Liver (tissue), 9 donors: Measurements from ENCODE around the gene LPAR3. TPM values are rescaled to one million over a fixed set of nuclear protein-coding genes. Genes with fewer than 3 reads are reported as not detected.

Experiments used
- DNase-seq: peaks from one replicate; pipeline ENCODE4 v3.0.0-alpha.2; 2017; ENCODE audit warnings: low spot score
- H3K27ac ChIP-seq, 2 donors: one replicate each; pipeline ENCODE4 v1.7.0; 2013; ENCODE audit warnings: inconsistent platforms in 2 of 2, low read length in 2 of 2, control low read depth in 1 of 2, low read depth in 1 of 2, mild to moderate bottlenecking in 1 of 2
- H3K27me3 ChIP-seq, 4 donors: one replicate each; pipeline versions ENCODE4 v1.6.1 to v1.7.0; 2013; ENCODE audit warnings: low read length in 3 of 4, inconsistent platforms in 1 of 4, mild to moderate bottlenecking in 1 of 4, moderate library complexity in 1 of 4; ENCODE audit not compliant: control insufficient read depth in 4 of 4, insufficient read depth in 4 of 4
- H3K36me3 ChIP-seq, 4 donors: one replicate each; pipeline versions ENCODE4 v1.6.1 to v1.7.0; 2013; ENCODE audit warnings: low read length in 3 of 4, mild to moderate bottlenecking in 3 of 4, low read depth in 1 of 4, moderate library complexity in 1 of 4; ENCODE audit not compliant: control insufficient read depth in 4 of 4, insufficient read depth in 3 of 4
- H3K4me1 ChIP-seq, 4 donors: one replicate each; pipeline versions ENCODE4 v1.6.1 to v1.7.0; 2013; ENCODE audit warnings: low read length in 3 of 4, mild to moderate bottlenecking in 3 of 4, moderate library complexity in 1 of 4; ENCODE audit not compliant: control insufficient read depth in 4 of 4, insufficient read depth in 4 of 4
- H3K4me3 ChIP-seq, 3 donors: one replicate each; pipeline versions ENCODE4 v1.6.1 to v1.7.0; 2013; ENCODE audit warnings: low read length in 3 of 3, control low read depth in 1 of 3, low read depth in 1 of 3, mild to moderate bottlenecking in 1 of 3
- H3K9ac ChIP-seq, 2 donors: one replicate each; pipeline ENCODE4 v1.7.0; 2013; ENCODE audit warnings: low read length in 2 of 2, mild to moderate bottlenecking in 2 of 2, moderate library complexity in 2 of 2, control low read depth in 1 of 2, low read depth in 1 of 2
- H3K9me3 ChIP-seq, 4 donors: one replicate each; pipeline versions ENCODE4 v1.6.1 to v1.7.0; 2013; ENCODE audit warnings: low read length in 3 of 4; ENCODE audit not compliant: control insufficient read depth in 4 of 4
- EGR1 ChIP-seq, 2 donors: IDR thresholded peaks; 2 replicates each; pipeline ENCODE4 v1.6.1; 2016 to 2018; ENCODE audit warnings: antibody characterized with exemption in 2 of 2, low read depth in 2 of 2
- FOXA1 ChIP-seq: IDR thresholded peaks from 2 replicates; pipeline ENCODE4 v1.6.1; 2016; ENCODE audit warnings: antibody characterized with exemption
- FOXA2 ChIP-seq: IDR thresholded peaks from 2 replicates; pipeline ENCODE4 v1.6.1; 2016; ENCODE audit warnings: antibody characterized with exemption
- GABPA ChIP-seq, 2 donors: IDR thresholded peaks in 1 of 2; conservative IDR thresholded peaks in 1 of 2; 2 replicates each; pipeline ENCODE4 v1.6.1; 2016; ENCODE audit warnings: antibody characterized with exemption in 2 of 2, mild to moderate bottlenecking in 1 of 2, moderate library complexity in 1 of 2
- HNF4A ChIP-seq, 2 donors: conservative IDR thresholded peaks; 2 replicates each; pipeline ENCODE4 v1.6.1; 2016; ENCODE audit warnings: antibody characterized with exemption in 2 of 2, mild to moderate bottlenecking in 2 of 2
- HNF4G ChIP-seq: IDR thresholded peaks from 2 replicates; pipeline ENCODE4 v1.6.1; 2016; ENCODE audit warnings: antibody characterized with exemption
- JUND ChIP-seq, 2 donors: IDR thresholded peaks; 2 replicates each; pipeline ENCODE4 v1.6.1; 2016; ENCODE audit warnings: antibody characterized with exemption in 2 of 2
- NR2F2 ChIP-seq: IDR thresholded peaks from 2 replicates; pipeline ENCODE4 v1.6.1; 2016; ENCODE audit warnings: antibody characterized with exemption
- RAD21 ChIP-seq, 2 donors: IDR thresholded peaks; 2 replicates each; pipeline ENCODE4 v1.6.1; 2016; ENCODE audit warnings: antibody characterized with exemption in 2 of 2, mild to moderate bottlenecking in 2 of 2
- RXRA ChIP-seq, 2 donors: IDR thresholded peaks; 2 replicates each; pipeline ENCODE4 v1.6.1; 2017 to 2018; ENCODE audit warnings: antibody characterized with exemption in 2 of 2, mild to moderate bottlenecking in 1 of 2
- SP1 ChIP-seq: IDR thresholded peaks from 2 replicates; pipeline ENCODE4 v1.6.1; 2018; ENCODE audit warnings: antibody characterized with exemption, mild to moderate bottlenecking
- TAF1 ChIP-seq: conservative IDR thresholded peaks from 2 replicates; pipeline ENCODE4 v1.6.1; 2016; ENCODE audit warnings: antibody characterized with exemption, mild to moderate bottlenecking
- YY1 ChIP-seq: IDR thresholded peaks from 2 replicates; pipeline ENCODE4 v1.6.1; 2016; ENCODE audit warnings: antibody characterized with exemption, mild to moderate bottlenecking
- WGBS: extraction: QIAGEN DNeasy Blood & Tissue Kit; methylation state at CpG from one replicate; pipeline ENCODE4 v1.1.7; 2013; 5-methylcytosine and 5-hydroxymethylcytosine counted together
- polyA plus RNA-seq, 2 donors: library from polyadenylated mRNA; stranded (reverse) in 1 of 2; unstranded in 1 of 2; fragments of 200-250 nt in 1 of 2; fragments of >200 nt in 1 of 2; fragmentation: Nextera tagmentation in 1 of 2; extraction: Ambion mirVana in 1 of 2; gene quantifications; one replicate each; pipeline versions ENCODE4 v1.2.1 to v1.2.3, GENCODE V29; 2013 to 2015
- total RNA-seq, 2 donors: library from RNA; depleted of rRNA; stranded (reverse); fragments of >200 nt; gene quantifications; one replicate each; pipeline ENCODE4 v1.2.3, GENCODE V29; 2014
- TF ChIP-seq, protein P1 (sequence below): IDR thresholded peaks from 2 replicates; pipeline ENCODE4 v1.6.1; 2016; ENCODE audit warnings: antibody characterized with exemption, mild to moderate bottlenecking
- TF ChIP-seq, protein P2 (sequence below): IDR thresholded peaks from 2 replicates; pipeline ENCODE4 v1.6.1; 2016; ENCODE audit warnings: antibody characterized with exemption
- TF ChIP-seq, protein P3 (sequence below): IDR thresholded peaks from 2 replicates; pipeline ENCODE4 v1.6.1; 2016; ENCODE audit warnings: antibody characterized with exemption
- TF ChIP-seq, protein P4 (sequence below): IDR thresholded peaks from 2 replicates; pipeline ENCODE4 v1.6.1; 2016; ENCODE audit warnings: antibody characterized with exemption
- TF ChIP-seq, protein P5 (sequence below): fragments of 150-350 bp; IDR thresholded peaks from 2 replicates; pipeline ENCODE4 v1.5.1; 2017; ENCODE audit warnings: improper control_type of control experiment, low read depth, low read length; ENCODE audit not compliant: missing input control
- donor health status: healthy.
- donor health status: healthy.
- donor health status: healthy.
- donor health status: healthy.
- donor health status: healthy.

The LPAR3 gene
- total and polyA plus RNA-seq, 4 donors = 0.56 TPM; not detected in 3

DNA sequence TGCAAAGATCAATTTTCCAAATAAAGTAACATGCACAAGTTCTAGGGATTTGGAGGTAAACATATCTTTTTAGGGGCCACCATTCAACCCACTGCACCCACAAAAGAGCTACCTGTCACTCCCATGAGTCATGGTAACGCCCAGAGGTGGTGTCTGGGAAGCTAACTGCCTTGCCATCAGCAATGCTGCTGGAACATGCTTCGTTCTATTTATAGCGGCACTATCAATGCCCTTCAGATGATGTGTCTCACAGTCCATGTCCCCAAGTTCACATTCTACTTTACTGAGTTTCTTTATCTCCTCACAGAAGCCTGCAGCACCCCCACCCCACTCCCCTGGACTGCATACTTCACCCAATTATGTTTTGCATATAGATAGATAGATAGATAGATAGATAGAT, 95.4 kb downstream of the LPAR3 start:
- Histone ChIP-seq H3K4me3 (no peak overlapping the region), H3K27ac (no peak overlapping the region), H3K36me3 (no peaks in the 10 kb centered on the region), H3K4me1 (no peaks in the 10 kb centered on the region), H3K27me3 (no peaks in the 10 kb centered on the region), H3K9me3 (peaks cover 0 to 4% (median 2%) of the 10 kb centered on the region in 4 donors), H3K9ac (no peak overlapping the region)
- TF ChIP-seq EGR1 (IDR thresholded peaks at IDR 0.05; ENCODE audit: low read depth in 2 of 2) = no peak
- no peak for TF ChIP-seq RXRA (IDR thresholded peaks at IDR 0.05)
- TF ChIP-seq, protein P1, sequence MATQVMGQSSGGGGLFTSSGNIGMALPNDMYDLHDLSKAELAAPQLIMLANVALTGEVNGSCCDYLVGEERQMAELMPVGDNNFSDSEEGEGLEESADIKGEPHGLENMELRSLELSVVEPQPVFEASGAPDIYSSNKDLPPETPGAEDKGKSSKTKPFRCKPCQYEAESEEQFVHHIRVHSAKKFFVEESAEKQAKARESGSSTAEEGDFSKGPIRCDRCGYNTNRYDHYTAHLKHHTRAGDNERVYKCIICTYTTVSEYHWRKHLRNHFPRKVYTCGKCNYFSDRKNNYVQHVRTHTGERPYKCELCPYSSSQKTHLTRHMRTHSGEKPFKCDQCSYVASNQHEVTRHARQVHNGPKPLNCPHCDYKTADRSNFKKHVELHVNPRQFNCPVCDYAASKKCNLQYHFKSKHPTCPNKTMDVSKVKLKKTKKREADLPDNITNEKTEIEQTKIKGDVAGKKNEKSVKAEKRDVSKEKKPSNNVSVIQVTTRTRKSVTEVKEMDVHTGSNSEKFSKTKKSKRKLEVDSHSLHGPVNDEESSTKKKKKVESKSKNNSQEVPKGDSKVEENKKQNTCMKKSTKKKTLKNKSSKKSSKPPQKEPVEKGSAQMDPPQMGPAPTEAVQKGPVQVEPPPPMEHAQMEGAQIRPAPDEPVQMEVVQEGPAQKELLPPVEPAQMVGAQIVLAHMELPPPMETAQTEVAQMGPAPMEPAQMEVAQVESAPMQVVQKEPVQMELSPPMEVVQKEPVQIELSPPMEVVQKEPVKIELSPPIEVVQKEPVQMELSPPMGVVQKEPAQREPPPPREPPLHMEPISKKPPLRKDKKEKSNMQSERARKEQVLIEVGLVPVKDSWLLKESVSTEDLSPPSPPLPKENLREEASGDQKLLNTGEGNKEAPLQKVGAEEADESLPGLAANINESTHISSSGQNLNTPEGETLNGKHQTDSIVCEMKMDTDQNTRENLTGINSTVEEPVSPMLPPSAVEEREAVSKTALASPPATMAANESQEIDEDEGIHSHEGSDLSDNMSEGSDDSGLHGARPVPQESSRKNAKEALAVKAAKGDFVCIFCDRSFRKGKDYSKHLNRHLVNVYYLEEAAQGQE = no peak
- no peak for TF ChIP-seq FOXA2
- TF ChIP-seq NR2F2 = no peak
- no peak for TF ChIP-seq RAD21 (IDR thresholded peaks at IDR 0.05)
- no peak for TF ChIP-seq HNF4A (conservative IDR thresholded peaks at IDR 0.05)
- no peak for TF ChIP-seq HNF4G
- TF ChIP-seq, protein P2, sequence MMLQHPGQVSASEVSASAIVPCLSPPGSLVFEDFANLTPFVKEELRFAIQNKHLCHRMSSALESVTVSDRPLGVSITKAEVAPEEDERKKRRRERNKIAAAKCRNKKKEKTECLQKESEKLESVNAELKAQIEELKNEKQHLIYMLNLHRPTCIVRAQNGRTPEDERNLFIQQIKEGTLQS = no peak
- no peak for TF ChIP-seq GABPA (IDR thresholded peaks at IDR 0.05 in 1 of 2, conservative IDR thresholded peaks at IDR 0.05 in 1 of 2)
- TF ChIP-seq TAF1 = no peak
- no peak for TF ChIP-seq JUND (IDR thresholded peaks at IDR 0.05)
- TF ChIP-seq, protein P3, sequence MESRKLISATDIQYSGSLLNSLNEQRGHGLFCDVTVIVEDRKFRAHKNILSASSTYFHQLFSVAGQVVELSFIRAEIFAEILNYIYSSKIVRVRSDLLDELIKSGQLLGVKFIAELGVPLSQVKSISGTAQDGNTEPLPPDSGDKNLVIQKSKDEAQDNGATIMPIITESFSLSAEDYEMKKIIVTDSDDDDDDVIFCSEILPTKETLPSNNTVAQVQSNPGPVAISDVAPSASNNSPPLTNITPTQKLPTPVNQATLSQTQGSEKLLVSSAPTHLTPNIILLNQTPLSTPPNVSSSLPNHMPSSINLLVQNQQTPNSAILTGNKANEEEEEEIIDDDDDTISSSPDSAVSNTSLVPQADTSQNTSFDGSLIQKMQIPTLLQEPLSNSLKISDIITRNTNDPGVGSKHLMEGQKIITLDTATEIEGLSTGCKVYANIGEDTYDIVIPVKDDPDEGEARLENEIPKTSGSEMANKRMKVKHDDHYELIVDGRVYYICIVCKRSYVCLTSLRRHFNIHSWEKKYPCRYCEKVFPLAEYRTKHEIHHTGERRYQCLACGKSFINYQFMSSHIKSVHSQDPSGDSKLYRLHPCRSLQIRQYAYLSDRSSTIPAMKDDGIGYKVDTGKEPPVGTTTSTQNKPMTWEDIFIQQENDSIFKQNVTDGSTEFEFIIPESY = no peak
- no peak for TF ChIP-seq YY1
- TF ChIP-seq, protein P4, sequence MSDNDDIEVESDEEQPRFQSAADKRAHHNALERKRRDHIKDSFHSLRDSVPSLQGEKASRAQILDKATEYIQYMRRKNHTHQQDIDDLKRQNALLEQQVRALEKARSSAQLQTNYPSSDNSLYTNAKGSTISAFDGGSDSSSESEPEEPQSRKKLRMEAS = no peak
- TF ChIP-seq, protein P5, sequence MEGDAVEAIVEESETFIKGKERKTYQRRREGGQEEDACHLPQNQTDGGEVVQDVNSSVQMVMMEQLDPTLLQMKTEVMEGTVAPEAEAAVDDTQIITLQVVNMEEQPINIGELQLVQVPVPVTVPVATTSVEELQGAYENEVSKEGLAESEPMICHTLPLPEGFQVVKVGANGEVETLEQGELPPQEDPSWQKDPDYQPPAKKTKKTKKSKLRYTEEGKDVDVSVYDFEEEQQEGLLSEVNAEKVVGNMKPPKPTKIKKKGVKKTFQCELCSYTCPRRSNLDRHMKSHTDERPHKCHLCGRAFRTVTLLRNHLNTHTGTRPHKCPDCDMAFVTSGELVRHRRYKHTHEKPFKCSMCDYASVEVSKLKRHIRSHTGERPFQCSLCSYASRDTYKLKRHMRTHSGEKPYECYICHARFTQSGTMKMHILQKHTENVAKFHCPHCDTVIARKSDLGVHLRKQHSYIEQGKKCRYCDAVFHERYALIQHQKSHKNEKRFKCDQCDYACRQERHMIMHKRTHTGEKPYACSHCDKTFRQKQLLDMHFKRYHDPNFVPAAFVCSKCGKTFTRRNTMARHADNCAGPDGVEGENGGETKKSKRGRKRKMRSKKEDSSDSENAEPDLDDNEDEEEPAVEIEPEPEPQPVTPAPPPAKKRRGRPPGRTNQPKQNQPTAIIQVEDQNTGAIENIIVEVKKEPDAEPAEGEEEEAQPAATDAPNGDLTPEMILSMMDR = no peak
- no peak for TF ChIP-seq SP1
- TF ChIP-seq FOXA1 = no peak
- DNase-seq = no peak
- WGBS = 85% methylated on average over 3 of the region's 3 CpGs
